ENCODE results near the gene ATP2A1.
"Not testable (repeated sequence)": the region's sequence is repeated elsewhere in the genome, so short reads cannot be mapped to it uniquely, and the experiment has no call there.

The ATP2A1 gene

GRCh38 chr16:28867241-28867640 lies 11.0 kb upstream of the ATP2A1 start:
- no peak overlapping the region for H3K4me3 ChIP-seq (replicated peaks; ENCODE audit: low read depth, low read length)
- TF ChIP-seq CTCF (IDR thresholded peaks at IDR 0.05; ENCODE audit: low read depth, low read length, missing control alignments) = no peak
- no peak for DNase-seq (ENCODE audit: extremely low read depth, low read depth)

GRCh38 chr16:28867646-28868045 lies 10.6 kb upstream of the ATP2A1 start:
- DNase-seq (ENCODE audit: extremely low read depth, low read depth); H3K4me3 ChIP-seq (replicated peaks; ENCODE audit: low read depth, low read length): not testable (repeated sequence)

- no peak overlapping the region for H3K4me3 ChIP-seq (replicated peaks; ENCODE audit: low read depth, low read length)
- TF ChIP-seq CTCF (IDR thresholded peaks at IDR 0.05; ENCODE audit: low read depth, low read length, missing control alignments) = no peak
Observed at GRCh38 chr16:28869201-28869600, 9.1 kb upstream of the ATP2A1 start.

GRCh38 chr16:28872952-28873351 lies 5.3 kb upstream of the ATP2A1 start:
- DNase-seq (ENCODE audit: extremely low read depth, low read depth) = no peak
- no peak overlapping the region for H3K4me3 ChIP-seq (replicated peaks; ENCODE audit: low read depth, low read length)
- TF ChIP-seq CTCF (IDR thresholded peaks at IDR 0.05; ENCODE audit: low read depth, low read length, missing control alignments) = no peak

More at GRCh38 chr16:28869201-28869600, 9.1 kb upstream of the ATP2A1 start:
- DNase-seq (ENCODE audit: extremely low read depth, low read depth) = no peak

- TF ChIP-seq CTCF (IDR thresholded peaks at IDR 0.05; ENCODE audit: low read depth, low read length, missing control alignments) = peak; percentile 66
- no peak overlapping the region for H3K4me3 ChIP-seq (replicated peaks; ENCODE audit: low read depth, low read length)
- DNase-seq (ENCODE audit: extremely low read depth, low read depth) = no peak
Observed at GRCh38 chr16:28873543-28874201, 4.6 kb upstream of the ATP2A1 start.

- TF ChIP-seq CTCF (IDR thresholded peaks at IDR 0.05; ENCODE audit: low read depth, low read length, missing control alignments) = no peak
- DNase-seq (ENCODE audit: extremely low read depth, low read depth) = no peak
- H3K4me3 ChIP-seq (replicated peaks; ENCODE audit: low read depth, low read length) = no peak overlapping the region
Observed at GRCh38 chr16:28874406-28874805, 3.9 kb upstream of the ATP2A1 start.

- no peak for DNase-seq (ENCODE audit: extremely low read depth, low read depth)
- no peak for TF ChIP-seq CTCF (IDR thresholded peaks at IDR 0.05; ENCODE audit: low read depth, low read length, missing control alignments)
- H3K4me3 ChIP-seq (replicated peaks; ENCODE audit: low read depth, low read length) = no peak overlapping the region
Observed at GRCh38 chr16:28875134-28876018, 2.9 kb upstream of the ATP2A1 start.

Measured in HFF-Myc (cell line).